ENCODE data around the gene TRO. TPM values are rescaled to one million over a fixed set of nuclear protein-coding genes. Genes with fewer than 3 reads are reported as not detected.

TRO gene
- polyA plus RNA-seq, 1 donor = 129 TPM

DNA sequence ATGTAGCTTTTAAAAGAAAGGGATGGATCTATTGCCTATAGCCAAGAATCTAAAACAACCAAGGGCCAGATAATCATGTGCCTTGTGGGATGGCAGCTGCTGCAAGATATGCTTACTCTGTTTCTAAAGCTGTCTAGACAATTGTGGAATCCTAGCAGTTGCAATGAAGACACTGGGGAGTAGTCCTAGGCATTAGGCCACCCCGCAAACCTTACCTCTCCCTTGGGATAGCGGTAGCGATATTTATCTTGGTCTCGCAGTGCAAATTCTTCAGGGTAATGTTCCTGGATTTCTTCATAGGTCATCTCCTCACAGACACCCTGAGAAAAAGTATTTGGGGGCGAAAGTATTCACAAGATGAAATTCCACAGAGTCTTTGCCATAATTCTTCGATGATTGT lies 24.6 kb downstream of the TRO start:
- no peak for DNase-seq

- DNase-seq = no peak
Measured at GRCh38 chrX:54950730-54951375, 30.2 kb downstream of the TRO start.

DNA sequence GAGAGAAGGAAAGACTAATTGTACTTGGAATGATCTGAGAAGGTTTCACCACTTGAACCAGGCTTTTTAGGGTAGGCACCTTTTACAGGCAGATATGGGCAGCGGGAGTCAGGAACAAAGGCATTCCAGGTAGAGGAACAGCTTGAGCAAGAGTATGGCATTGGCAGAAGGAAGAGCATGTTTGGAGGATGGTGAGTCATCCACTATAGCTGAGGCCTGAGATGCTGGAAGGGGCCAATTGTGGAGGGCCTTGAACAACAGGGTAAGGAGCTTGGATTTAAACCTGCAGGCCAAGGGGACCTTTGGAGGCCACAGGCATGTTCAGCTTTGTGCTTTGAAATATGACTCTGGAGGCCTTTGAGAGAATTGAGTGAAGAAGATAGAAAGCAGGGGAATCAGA lies 41.1 kb downstream of the TRO start:
- no peak for DNase-seq

DNA sequence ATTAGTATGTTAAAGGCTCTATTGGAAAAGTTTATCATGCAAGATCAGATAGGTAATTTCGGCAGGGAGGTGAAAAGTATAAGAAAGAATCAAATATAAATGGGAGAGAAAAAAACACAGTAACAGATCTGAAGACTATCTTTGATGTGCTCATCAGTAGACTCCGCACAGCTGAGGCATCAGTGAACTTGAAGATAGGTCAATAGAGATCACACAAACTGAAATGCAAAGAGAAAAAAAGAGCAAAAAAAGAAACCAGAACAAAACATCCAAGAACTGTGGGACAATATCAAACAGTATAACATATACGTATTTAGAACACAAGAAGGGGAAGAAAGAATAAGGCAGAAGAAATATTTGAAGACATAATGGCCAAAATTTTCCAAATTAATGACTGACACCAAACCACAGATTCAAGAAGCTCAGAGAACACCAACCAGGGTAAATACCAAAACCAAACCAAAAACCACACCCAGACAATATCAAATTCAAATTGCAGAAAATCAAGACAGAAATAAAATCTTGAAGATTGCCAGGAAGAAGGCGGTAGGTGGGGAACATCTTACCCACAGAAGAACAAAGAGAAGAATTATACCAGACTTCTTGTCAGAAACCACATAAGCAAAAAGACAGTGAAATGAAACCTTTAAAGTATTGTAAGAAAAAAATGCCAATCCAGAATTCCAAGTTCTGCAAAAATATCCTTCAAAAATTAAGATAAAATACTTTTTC lies 44.3 kb downstream of the TRO start:
- no peak for DNase-seq

GRCh38 chrX:54977387-54977786 lies 56.8 kb downstream of the TRO start:
- no peak for DNase-seq

DNA sequence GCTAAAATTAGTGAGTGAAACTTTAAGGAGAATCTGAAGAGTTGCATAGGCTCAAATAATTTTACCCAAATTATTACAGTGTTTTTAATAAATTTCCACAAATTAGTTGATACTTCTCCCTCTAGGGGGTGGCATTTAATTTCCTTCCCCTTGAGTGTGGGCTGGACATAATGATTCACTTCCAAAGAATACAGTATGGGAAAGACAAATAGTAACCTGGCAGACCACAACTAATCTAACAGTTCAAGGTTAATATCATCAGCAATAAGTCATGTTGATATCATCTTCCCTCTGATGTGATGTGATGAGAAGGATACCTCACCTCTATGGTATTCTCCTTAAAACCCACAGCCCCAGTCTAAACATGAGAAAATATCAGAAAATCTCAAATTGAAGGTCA lies 57.8 kb downstream of the TRO start:
- no peak for DNase-seq

DNA sequence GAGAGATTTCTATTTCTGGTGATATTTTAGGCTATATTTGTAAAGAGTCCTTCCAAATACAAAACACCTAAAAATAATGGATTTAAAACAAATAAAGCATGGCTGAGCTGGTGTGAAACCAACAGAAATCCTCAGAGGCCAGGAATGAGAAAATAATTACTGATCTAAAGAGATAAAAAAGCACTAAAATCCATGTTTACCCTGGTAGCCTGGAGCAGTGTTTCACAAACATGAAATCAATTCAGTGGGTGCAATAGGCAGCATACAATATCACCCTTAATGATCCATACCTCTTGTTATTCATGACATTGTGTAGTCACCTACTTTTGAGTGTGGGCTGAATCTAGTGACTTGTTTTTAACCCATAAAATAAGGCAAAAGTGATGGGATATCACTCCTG lies 58.8 kb downstream of the TRO start:
- DNase-seq = no peak

- DNase-seq = no peak
Measured at GRCh38 chrX:54980334-54980733, 59.7 kb downstream of the TRO start.

Other genes with a start within 250 kb of the TRO start
- 0.18 TPM for gene ITIH6, start 122.6 kb upstream of the TRO start, polyA plus RNA-seq (ENCODE audit: insufficient read length)
- gene MAGED2, start 113.1 kb upstream of the TRO start, polyA plus RNA-seq (ENCODE audit: insufficient read length) = 661 TPM
- gene PFKFB1, start 73.4 kb downstream of the TRO start, polyA plus RNA-seq (ENCODE audit: insufficient read length) = 0.73 TPM
- 14.3 TPM for gene APEX2, start 79.5 kb downstream of the TRO start, polyA plus RNA-seq (ENCODE audit: insufficient read length)
- 8.1 TPM for gene ALAS2, start 110.2 kb downstream of the TRO start, polyA plus RNA-seq (ENCODE audit: insufficient read length)
- 0.32 TPM for gene PAGE2B, start 154.2 kb downstream of the TRO start, polyA plus RNA-seq (ENCODE audit: insufficient read length)
- gene PAGE2, start 168.2 kb downstream of the TRO start, polyA plus RNA-seq (ENCODE audit: insufficient read length) = not detected